NCI-H345 treated with DMSO at 0.1 percent for 48 hours (cell line): Measurements from ENCODE around the gene IGLL5.
"Not testable (repeated sequence)": the region's sequence is repeated elsewhere in the genome, so short reads cannot be mapped to it uniquely, and the experiment has no call there.

Source experiments
- DNase-seq: peaks from one replicate; lab custom pipeline; 2025; ENCODE audit not compliant: unreplicated experiment; lab: John Stamatoyannopoulos, UW

Gene IGLL5

GRCh38 chr22:22914726-22915669, 27.4 kb downstream of the IGLL5 start:
- no peak for DNase-seq

- DNase-seq: no peak
Measured at GRCh38 chr22:22915670-22916035, 28.0 kb downstream of the IGLL5 start.

GRCh38 chr22:22916215-22916951, 28.8 kb downstream of the IGLL5 start:
- no peak for DNase-seq

- no peak for DNase-seq
Measured at GRCh38 chr22:22916952-22917290, 29.3 kb downstream of the IGLL5 start.

DNA sequence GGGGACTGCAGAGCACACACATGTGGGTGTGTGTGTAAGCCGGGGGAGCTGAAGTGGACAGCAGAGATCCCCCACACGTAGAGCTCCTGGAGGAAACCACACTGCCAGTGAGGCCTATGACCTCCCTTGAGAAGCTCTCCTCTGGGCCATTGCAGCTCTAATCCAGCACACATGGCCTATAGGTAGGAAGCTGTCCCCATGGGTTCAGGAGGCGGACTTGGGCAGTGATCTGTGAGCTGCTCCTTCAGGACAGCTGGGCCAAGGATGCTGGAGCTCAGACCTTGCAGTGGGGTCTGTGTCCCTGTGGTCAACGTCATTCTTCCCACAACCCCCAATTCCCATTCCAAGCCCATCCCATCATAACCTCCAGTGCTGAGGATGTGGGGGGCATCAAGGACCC, 29.8 kb downstream of the IGLL5 start:
- DNase-seq: no peak

GRCh38 chr22:22918297-22918965, 30.8 kb downstream of the IGLL5 start:
- no peak for DNase-seq

DNA sequence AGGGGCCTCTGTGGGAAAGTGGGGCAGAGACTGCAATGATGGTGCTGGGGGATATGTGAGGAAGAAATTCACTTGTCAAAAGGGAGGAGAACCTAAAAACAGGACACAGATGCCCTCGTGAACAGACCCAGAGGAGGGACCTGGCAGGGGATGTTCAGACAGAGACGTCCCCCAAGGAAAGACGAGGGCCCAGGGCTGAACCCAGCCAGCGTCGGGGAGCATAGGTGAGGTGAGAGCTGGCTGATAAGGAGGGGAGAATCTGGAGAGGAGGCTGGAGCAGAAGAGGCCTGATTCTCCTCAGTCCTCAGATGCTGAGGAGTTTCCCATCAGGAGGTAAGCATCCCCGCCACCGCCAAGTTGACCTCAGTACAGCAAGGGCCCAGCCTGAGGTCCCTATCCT, 31.4 kb downstream of the IGLL5 start:
- no peak for DNase-seq

GRCh38 chr22:22920104-22920654, 32.6 kb downstream of the IGLL5 start:
- DNase-seq: no peak

DNA sequence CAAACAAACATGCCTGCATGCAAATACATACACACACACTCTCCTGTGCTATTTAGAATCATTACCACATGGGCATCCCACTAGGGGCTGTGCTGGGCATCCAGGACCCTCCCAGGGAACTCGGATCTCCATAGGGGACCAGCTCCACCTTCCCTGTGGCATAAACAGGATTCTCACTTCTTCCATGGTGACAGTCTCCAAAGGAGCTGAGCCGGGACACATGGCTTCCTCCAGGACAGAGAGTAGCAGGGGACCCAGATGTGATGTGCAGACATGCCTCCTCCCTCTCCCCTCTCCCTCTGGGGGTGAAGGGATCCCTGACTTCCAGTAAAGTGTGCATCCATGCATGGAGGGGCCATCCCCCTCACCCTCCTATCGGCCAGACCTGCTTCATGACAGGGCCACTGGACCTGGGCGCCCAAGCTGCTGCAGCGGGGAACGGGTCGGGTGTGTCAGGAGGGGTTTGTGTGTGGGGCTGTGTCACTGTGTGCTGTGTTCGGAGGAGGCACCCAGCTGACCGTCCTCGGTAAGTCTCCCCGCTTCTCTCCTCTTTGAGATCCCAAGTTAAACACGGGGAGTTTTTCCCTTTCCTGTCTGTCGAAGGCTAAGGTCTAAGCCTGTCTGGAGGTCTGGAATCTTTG, 33.4 kb downstream of the IGLL5 start:
- DNase-seq: no peak

- DNase-seq: no peak
Measured at GRCh38 chr22:22921575-22921974, 34.0 kb downstream of the IGLL5 start.

GRCh38 chr22:22922092-22922953, 34.7 kb downstream of the IGLL5 start:
- DNase-seq: not testable (repeated sequence)

- DNase-seq: no peak
Measured at GRCh38 chr22:22922954-22923319, 35.3 kb downstream of the IGLL5 start.

DNA sequence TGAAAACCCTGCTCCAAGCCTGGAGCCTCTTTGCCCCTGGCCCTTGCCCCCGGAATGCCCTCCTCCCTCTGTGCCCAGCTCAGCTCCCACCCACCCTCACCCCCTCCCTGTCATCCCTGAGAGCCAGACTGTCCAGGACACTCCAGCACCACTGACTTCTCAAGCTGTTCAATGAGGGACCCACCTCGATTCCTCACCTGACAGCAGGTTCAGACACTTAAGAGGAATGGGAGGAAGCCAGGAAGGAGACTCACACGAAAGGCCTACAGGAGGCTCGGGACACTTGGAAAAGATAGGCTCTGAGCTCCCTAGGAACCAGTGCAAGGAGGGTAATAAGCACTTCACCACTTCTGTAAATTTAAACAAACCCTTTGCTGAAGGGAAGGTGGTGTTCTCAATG, 35.8 kb downstream of the IGLL5 start:
- no peak for DNase-seq

GRCh38 chr22:22923930-22924329, 36.3 kb downstream of the IGLL5 start:
- DNase-seq: no peak

DNA sequence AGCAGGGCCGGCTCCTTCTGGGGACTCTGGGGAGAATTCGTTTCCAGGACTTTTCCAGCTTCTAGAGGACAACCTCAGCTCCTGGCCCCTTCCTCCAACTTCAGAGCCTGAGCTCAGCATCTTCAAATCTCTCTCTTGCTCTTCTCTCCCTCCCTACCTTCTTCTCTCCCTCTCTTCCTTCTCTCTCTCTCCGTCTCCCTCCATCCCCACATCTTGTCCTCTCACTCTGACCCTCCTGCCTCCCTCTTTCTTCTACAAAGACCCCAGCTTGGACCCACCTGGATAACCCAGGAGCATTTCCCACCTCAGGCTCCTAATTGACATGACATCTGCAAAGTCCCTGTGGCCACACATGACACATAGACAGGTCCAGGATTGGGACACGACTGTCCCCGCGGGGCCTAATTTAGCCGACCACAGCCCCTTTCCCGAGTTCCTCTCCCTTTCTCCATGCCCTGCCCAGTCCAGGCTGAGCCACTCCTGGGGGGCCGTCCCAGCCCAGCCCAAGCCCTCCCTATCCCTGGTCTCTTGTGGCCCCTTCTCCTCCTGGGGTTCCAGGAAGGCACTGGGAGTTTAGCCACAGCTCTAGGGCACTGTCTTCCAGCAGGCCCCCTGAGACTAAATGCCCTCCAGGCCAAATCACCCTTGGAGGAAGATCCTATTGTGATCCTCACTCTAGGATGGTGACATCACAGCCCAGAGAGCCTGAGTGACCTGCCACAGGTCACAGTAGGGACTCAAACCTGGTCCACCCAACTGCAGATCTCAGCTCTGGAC, 36.9 kb downstream of the IGLL5 start:
- DNase-seq: no peak

- DNase-seq: no peak
Measured at GRCh38 chr22:22925146-22925804, 37.7 kb downstream of the IGLL5 start.

GRCh38 chr22:22925805-22926369, 38.3 kb downstream of the IGLL5 start:
- DNase-seq: no peak

- DNase-seq: no peak
Measured at GRCh38 chr22:22926370-22927195, 39.0 kb downstream of the IGLL5 start.
